DOHH2 (cell line): ENCODE results near the gene TMEM231.

Source experiments
- H3F3A ChIP-seq: fragments of 200-600 bp; sonication (generic), shearing (Covaris generic); 2 replicates; pipeline ENCODE4 v1.6.0; 2016; ENCODE audit warnings: antibody characterized with exemption, mild to moderate bottlenecking; ENCODE audit not compliant: control insufficient read depth, insufficient read depth
- H3K27ac ChIP-seq: fragments of 200-600 bp; sonication (generic); 2 replicates; pipeline ENCODE4 v1.5.1; 2014; ENCODE audit warnings: low read depth, mild to moderate bottlenecking, low read length, moderate library complexity
- H3K27me3 ChIP-seq: fragments of 200-600 bp; sonication (generic); 2 replicates; pipeline ENCODE4 v1.6.1; 2014; ENCODE audit warnings: mild to moderate bottlenecking, low read length, mixed read lengths; ENCODE audit not compliant: control insufficient read depth
- H3K36me3 ChIP-seq: fragments of 200-600 bp; sonication (generic); 2 replicates; pipeline ENCODE4 v1.6.1; 2014; ENCODE audit warnings: mild to moderate bottlenecking, low read length, moderate library complexity, mixed read lengths; ENCODE audit not compliant: control insufficient read depth
- H3K4me1 ChIP-seq: fragments of 200-600 bp; sonication (generic); 2 replicates; pipeline ENCODE4 v1.6.1; 2014; ENCODE audit warnings: mild to moderate bottlenecking, low read length, mixed read lengths; ENCODE audit not compliant: control insufficient read depth
- H3K4me2 ChIP-seq: fragments of 200-600 bp; sonication (generic); 2 replicates; pipeline ENCODE4 v1.6.0; 2014; ENCODE audit warnings: mild to moderate bottlenecking, low read length, moderate library complexity
- H3K4me3 ChIP-seq: fragments of 200-600 bp; sonication (generic); 2 replicates; pipeline ENCODE4 v1.5.1; 2014; ENCODE audit warnings: mild to moderate bottlenecking, low read length, mixed read lengths
- H3K79me2 ChIP-seq: fragments of 200-600 bp; sonication (generic); 2 replicates; pipeline ENCODE4 v1.6.1; 2014; ENCODE audit warnings: mild to moderate bottlenecking, low read length, mixed read lengths; ENCODE audit not compliant: control insufficient read depth
- H3K9me2 ChIP-seq: fragments of 200-600 bp; sonication (generic); replicated peaks from 2 replicates; pipeline ENCODE4 v1.6.1; 2014; ENCODE audit warnings: mild to moderate bottlenecking, low read length, mixed read lengths; ENCODE audit not compliant: control insufficient read depth
- H3K9me3 ChIP-seq: fragments of 200-600 bp; sonication (generic); 2 replicates; pipeline ENCODE4 v1.6.1; 2014; ENCODE audit warnings: antibody characterized with exemption, low read length, mixed read lengths; ENCODE audit not compliant: control insufficient read depth, insufficient read depth
- H4K20me1 ChIP-seq: fragments of 200-600 bp; sonication (generic); 2 replicates; pipeline ENCODE4 v1.6.0; 2014; ENCODE audit warnings: low read depth, mild to moderate bottlenecking, antibody characterized with exemption, low read length, moderate library complexity; ENCODE audit not compliant: control insufficient read depth, insufficient read depth
- EZH2phosphoT487 ChIP-seq: fragments of 200-600 bp; sonication (generic); IDR thresholded peaks from 2 replicates; pipeline ENCODE4 v1.6.1; 2017; ENCODE audit warnings: borderline replicate concordance, mild to moderate bottlenecking, antibody characterized with exemption, low read length, moderate library complexity, mixed read lengths
- TF ChIP-seq, protein P1 (sequence below): fragments of 200-600 bp; sonication (generic); IDR thresholded peaks from one replicate; pipeline ENCODE4 v1.5.1; 2014; ENCODE audit warnings: antibody characterized with exemption, mild to moderate bottlenecking, low read depth, low read length; ENCODE audit not compliant: poor library complexity, severe bottlenecking

Gene TMEM231

GRCh38 chr16:75567911-75568310 is 11.9 kb upstream of the TMEM231 start:
- Histone ChIP-seq H3K27me3 (no peaks in the 10 kb centered on the region), H4K20me1 (peaks cover 7% of the 10 kb centered on the region; the same call in 1 of the 2 replicates), H3K4me1 (peaks cover 77% of the 10 kb centered on the region), H3K4me2 (peak overlapping the region; percentile 94), H3F3A (peaks cover 14% of the 10 kb centered on the region), H3K9me2 (no peaks in the 10 kb centered on the region), H3K36me3 (peaks cover 57% of the 10 kb centered on the region), H3K27ac (no peak overlapping the region), H3K4me3 (peak overlapping the region; percentile 99; the same call in 1 of the 2 replicates), H3K79me2 (peaks cover 51% of the 10 kb centered on the region), H3K9me3 (no peaks in the 10 kb centered on the region)
- TF ChIP-seq EZH2phosphoT487: no peak
- TF ChIP-seq, protein P1, sequence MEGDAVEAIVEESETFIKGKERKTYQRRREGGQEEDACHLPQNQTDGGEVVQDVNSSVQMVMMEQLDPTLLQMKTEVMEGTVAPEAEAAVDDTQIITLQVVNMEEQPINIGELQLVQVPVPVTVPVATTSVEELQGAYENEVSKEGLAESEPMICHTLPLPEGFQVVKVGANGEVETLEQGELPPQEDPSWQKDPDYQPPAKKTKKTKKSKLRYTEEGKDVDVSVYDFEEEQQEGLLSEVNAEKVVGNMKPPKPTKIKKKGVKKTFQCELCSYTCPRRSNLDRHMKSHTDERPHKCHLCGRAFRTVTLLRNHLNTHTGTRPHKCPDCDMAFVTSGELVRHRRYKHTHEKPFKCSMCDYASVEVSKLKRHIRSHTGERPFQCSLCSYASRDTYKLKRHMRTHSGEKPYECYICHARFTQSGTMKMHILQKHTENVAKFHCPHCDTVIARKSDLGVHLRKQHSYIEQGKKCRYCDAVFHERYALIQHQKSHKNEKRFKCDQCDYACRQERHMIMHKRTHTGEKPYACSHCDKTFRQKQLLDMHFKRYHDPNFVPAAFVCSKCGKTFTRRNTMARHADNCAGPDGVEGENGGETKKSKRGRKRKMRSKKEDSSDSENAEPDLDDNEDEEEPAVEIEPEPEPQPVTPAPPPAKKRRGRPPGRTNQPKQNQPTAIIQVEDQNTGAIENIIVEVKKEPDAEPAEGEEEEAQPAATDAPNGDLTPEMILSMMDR: no peak

DNA sequence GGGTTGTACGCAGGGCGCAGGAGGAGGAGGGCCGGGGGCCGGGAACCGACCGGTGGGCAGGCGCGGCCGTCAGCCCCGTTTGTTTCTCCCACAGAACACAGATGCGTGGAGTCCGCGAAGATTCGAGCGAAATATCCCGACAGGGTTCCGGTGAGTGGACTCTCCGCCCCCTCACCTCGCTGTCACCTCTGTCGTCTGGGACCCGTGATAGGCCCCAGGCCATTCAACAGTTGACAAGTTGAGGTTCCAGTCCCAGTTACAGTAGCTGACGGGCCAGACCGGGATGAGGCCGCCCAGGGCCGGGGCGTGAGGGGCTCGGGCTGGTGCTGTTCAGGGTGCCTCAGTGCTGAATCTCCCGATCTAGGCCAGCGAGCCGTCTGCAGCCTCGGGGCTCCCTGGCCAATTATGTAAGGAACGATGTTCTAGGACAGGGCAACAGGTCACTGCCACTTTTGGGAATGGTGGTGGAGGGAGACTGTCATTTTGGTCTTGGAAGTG is 10.8 kb upstream of the TMEM231 start:
- Histone ChIP-seq H3K4me1 (peaks cover 66% of the 10 kb centered on the region), H3F3A (peaks cover 14% of the 10 kb centered on the region), H3K27ac (peak overlapping the region; percentile 71), H3K36me3 (peaks cover 46% of the 10 kb centered on the region), H3K4me2 (peak overlapping the region; percentile 94), H3K27me3 (no peaks in the 10 kb centered on the region), H3K4me3 (peak overlapping the region; percentile 99), H3K9me2 (no peaks in the 10 kb centered on the region), H3K9me3 (no peaks in the 10 kb centered on the region), H4K20me1 (peaks cover 7% of the 10 kb centered on the region; the same call in 1 of the 2 replicates), H3K79me2 (peaks cover 40% of the 10 kb centered on the region)
- TF ChIP-seq, protein P1: no peak
- no peak for TF ChIP-seq EZH2phosphoT487

GRCh38 chr16:75566040-75566757 is 10.1 kb upstream of the TMEM231 start, which contains the start of gene GABARAPL2:
GABARAPL2 (plus strand) TSS chr16:75566379; CDS start chr16:75566487, 108 bp downstream.
- Histone ChIP-seq H3K4me3 (peak within 1 kb of the TSS; percentile 99), H3K4me1 (peaks cover 59% of the 10 kb centered on the region), H3K79me2 (peaks cover 35% of the 10 kb centered on the region), H3K27ac (peak within 1 kb of the TSS; percentile 71), H4K20me1 (peaks cover 7% of the 10 kb centered on the region; the same call in 1 of the 2 replicates), H3K4me2 (peak within 1 kb of the TSS; percentile 94), H3K9me2 (no peaks in the 10 kb centered on the region), H3K27me3 (no peaks in the 10 kb centered on the region), H3K9me3 (no peaks in the 10 kb centered on the region), H3F3A (peaks cover 14% of the 10 kb centered on the region), H3K36me3 (peaks cover 40% of the 10 kb centered on the region)
- no peak for TF ChIP-seq EZH2phosphoT487
- TF ChIP-seq, protein P1: no peak
